ENCODE data around the gene P2RY6.

GRCh38 chr11:73223998-73224730 is 48.0 kb upstream of the P2RY6 start:
- TF ChIP-seq POLR2A (IDR thresholded peaks at IDR 0.05; ENCODE audit: low read depth, low read length) (no peak), POLR2AphosphoS5 (IDR thresholded peaks at IDR 0.05; ENCODE audit: low read depth, low read length) (no peak), PAX5 (IDR thresholded peaks at IDR 0.05; ENCODE audit: insufficient read depth, low read length, severe bottlenecking) (no peak), SPI1 (IDR thresholded peaks at IDR 0.05; ENCODE audit: low read depth, low read length) (0 out of 2 replicates have a peak, but pooled peaks have one; percentile 10), POU2F2 (IDR thresholded peaks at IDR 0.05; ENCODE audit: low read depth, low read length) (no peak), TAF1 (IDR thresholded peaks at IDR 0.05; ENCODE audit: low read depth, low read length) (no peak)
